Cerebellar cortex (tissue), 1 donor: Measurements from ENCODE around the gene ALX3.

Experiments
- DNase-seq: peaks from one replicate; pipeline ENCODE4 v3.0.0-alpha.2; 2015; ENCODE audit warnings: low spot score

The ALX3 gene

DNA sequence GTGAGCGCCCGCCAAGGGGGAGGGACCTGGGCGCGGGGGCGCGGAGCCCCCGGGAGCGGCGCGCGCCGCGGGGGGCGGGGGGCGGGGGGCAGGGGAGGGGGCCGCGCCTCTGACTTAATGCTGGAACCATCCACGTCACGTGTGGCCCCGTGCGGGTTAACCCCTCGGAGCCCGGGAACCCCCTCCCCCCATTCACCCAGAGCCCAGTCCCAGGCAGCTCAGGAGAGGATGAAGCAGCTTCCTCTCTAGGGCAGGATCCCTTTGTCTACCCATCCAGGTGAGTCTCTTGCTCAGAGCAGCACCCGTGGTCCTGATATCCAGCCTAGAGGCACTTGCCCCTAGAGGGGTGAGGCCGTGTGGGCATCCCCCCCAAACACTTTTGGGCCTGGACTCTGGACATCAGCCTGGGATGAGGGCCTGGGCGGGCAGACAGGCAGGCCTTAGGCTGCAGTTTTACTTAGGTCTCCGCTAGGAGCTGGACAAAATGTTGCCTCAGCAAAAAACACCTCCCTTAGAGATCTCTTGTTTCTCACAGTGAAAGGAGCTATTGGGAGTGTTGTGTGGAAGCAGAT, at the start of gene ALX3:
TSS of gene ALX3 (minus strand) at position 2 of the 572 bp plus-strand sequence. CDS start 60 bp downstream, outside the sequence.
- DNase-seq = no peak

GRCh38 chr1:110119843-110120242, 49.4 kb upstream of the ALX3 start:
- no peak for DNase-seq

GRCh38 chr1:110118636-110119396, 48.3 kb upstream of the ALX3 start:
- no peak for DNase-seq

DNA sequence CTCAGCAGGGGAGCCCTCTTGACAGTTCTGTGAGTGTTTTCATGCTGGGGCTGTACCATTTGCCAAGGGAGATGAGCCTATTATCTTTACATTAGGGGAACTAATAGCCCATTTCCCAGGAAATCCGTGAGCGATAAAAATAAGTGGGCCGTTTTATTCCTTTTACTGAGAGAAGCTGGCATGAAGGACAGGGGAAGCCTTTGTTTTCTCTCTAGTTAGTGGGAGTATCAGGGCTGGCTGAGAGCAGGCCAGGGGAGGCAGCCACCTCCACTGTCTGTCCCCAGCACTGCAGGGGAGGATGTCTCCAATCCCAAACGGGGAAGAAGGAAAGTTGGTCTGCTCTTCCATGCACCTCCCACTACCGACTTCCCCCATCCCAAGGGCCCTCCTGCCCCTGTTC, 44.3 kb upstream of the ALX3 start:
- DNase-seq = no peak

GRCh38 chr1:110114173-110114572, 43.7 kb upstream of the ALX3 start:
- DNase-seq = no peak

DNA sequence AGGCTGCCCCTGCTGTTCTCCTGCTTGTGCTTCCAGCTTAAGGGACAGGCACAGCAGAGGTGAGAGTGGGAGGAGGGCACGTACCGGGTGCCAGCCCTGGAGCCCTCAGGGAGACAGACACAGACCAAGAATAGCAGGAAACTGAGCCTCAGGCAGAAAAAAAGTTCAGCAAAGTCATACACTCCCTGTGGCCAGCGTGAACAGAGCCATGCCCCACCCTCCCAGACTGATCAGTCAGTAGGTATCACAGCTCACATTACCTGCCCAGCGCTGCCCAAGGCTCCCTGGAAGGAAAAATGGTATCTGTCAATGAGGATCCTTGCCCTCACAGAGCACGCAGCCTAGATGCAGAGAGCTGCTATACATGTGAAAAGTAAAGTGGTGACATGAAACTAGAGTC, 43.1 kb upstream of the ALX3 start:
- DNase-seq = no peak

GRCh38 chr1:110112656-110113055, 42.2 kb upstream of the ALX3 start:
- DNase-seq = no peak

DNA sequence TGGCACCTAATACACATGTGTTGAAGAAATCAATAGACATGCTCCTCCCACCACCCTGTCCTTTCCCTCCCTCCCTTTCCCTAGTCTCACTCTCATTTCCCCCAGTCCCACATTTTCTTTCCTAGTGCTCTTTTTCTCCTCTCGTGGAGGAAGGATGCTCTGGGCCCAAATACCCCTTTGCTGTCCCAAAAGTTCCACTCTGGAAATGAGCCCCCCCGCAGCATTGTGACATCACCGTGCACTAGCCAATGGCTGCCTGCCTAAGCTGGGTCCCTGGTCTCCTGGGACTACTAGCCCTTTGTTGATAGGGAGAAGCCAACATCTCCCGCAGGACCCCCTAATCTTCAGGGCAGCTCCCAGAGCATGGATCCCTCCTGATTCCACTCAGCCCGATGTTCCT, 41.7 kb upstream of the ALX3 start, which contains the start of gene UBL4B:
TSS of gene UBL4B (plus strand) at position 301 of the 400 bp plus-strand sequence. CDS start at position 393, 92 bp downstream.
- DNase-seq = no peak

- no peak for DNase-seq
Measured at GRCh38 chr1:110111081-110111480, 40.6 kb upstream of the ALX3 start.

DNA sequence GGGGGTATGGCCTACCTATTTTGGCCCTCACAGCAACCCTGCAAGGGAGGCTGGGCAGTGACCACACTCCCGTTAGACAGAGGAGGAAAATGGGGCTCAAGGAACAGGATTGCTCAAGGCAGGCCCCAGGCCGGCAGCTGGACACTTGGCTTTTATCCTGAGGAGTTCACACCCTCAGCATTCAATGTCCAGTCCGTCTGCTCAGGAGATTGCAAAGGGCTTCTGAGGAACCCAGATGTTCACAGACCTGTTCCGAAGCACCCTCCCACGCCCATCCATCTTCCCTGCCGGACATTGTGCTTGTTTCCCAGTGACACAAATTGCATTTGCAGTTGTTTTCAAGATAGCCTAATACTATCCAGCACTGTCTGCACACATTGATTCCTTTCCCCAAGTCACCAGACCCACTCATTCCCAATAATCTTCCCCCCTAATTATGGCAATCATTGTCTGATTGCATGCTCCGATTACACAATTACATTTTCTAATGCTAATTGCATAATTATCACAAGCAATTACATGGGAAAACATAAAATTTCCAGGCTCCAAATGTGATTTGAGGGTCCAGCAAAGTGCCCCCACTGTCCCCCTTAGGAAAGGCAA, 37.5 kb upstream of the ALX3 start:
- DNase-seq = no peak

DNA sequence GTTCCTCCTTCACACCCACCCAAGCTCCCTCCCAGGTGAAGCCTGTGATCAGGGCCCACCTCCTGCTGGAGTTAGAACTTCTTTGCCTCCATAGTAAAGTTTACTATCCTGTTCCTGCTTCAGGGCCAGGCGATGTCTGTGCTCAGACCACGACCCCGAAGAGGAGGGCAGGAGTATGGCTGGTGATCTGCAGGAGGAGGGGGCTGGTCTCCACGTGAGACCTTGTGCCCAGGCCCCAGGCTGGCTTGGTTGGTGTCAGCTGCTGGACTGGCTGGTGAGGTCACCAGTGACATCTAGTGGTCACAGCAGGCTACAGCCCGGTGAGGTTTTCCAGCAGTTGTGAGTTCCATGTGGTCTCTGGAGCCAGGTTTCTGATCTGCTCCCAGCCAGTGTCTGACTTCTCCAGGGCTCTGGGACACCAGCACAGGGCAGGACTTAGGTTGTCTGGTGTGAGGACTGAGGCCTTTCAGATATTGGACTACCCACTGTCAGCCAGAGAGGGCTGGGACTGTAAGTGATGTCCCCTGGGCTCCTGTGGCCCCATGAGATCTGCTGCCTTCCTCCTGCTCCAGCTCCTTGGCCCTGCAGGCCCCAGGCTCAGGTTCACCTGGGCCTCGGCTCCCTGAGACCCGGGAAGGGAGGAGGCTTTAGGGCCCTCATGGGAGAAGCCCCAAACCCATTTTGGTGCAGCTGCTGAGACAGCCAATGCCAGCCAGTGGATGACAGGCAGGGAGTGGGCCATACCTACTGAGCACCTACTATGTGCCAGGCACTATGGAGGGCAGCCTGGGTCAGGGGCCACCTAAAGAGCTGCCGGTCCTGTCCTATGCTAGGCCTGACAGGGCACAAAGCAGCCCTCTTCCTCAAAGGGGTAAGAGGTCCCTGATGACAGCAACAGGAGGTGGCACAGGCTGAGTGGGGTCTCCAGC, 35.8 kb upstream of the ALX3 start:
- DNase-seq = peak; percentile 81

- DNase-seq = no peak
Measured at GRCh38 chr1:110102081-110102480, 31.6 kb upstream of the ALX3 start.

GRCh38 chr1:110100335-110100734, 29.9 kb upstream of the ALX3 start:
- DNase-seq = no peak

GRCh38 chr1:110098222-110099026, 28.0 kb upstream of the ALX3 start:
- no peak for DNase-seq

- DNase-seq = no peak
Measured at GRCh38 chr1:110097507-110098221, 27.2 kb upstream of the ALX3 start.

DNA sequence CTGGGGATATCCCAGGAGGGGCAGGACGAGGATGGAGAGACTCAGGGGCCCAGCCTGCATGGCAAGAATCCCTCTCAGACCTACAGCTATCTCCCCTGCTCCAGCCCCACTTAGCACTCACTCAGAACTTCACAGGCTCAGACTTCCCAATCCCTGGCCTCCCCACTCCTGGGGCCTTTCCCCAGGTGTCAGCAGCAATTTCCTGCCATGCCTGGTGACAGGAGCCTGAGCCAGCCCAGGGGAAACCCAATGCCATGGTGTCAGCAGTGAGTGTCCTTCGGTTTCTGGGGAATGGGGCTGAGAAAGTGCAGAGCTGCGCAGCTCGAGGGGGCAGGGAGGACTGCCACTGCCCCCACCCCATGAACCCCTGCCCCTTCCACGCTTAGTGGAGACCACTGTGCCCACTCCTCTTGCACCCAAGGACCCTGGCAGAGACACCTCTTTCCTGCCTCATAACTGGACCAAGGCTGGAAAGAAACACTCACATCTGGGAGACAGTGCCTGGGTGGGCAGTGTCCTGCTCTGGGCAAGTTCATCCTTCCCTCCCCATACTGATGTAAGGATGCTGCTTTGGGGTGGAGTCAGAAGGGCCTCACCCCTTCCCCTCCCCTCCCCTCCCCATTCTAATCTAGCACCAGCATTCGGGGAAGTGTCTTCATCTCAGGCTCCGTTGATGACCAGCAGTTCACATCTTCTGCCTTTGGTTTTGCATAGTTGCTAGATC, 24.6 kb upstream of the ALX3 start:
- no peak for DNase-seq

DNA sequence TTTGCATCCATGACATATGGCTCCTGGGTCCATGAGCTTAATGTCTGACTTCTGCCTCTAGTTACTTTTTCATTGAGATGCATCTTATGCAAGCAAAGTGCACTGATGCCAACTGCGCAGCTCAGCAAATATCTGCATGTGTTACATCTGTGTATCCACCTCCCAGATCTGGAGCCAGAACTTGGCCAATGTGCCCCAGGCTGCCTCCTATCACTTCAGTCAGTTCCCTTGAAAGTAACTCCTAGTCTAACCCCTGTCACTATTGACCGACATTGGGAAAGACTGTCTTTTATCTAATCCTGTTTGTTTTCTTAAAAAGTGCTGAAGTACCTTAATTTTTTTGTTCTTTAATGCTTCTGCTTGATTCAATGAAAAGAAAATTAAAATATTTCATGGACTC, 22.5 kb upstream of the ALX3 start:
- no peak for DNase-seq

GRCh38 chr1:110091791-110092190, 21.3 kb upstream of the ALX3 start:
- DNase-seq = no peak

GRCh38 chr1:110091381-110091780, 20.9 kb upstream of the ALX3 start:
- DNase-seq = no peak
